ENCODE results near the gene BPI.

DNA sequence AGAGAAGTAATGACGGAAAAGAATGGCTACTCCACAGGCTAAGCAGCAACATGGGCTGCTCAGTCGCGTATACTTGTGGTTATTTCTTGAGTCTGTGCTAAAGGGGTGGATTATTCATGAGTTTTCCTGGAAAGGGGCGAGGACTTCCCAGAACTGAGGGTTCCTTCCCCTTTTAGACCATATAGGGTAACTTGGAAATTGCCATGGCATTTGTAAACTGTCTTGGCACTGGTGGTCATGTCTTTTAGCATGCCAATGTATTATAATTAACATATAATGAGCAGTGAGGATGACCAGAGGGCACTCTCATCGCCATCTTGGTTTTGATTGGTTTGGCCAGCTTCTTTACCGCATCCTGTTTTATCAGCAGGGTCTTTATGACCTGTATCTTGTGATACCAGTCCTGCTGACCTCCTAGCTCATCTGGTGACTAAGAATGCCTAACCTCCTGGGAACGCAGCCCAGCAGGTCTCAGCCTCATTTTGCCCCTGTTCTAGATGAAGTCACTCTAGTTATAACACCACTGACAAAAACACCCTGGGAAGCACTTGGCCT is 53.8 kb downstream of the BPI start:
- no peak for TF ChIP-seq CTCF (IDR thresholded peaks at IDR 0.05)
- TF ChIP-seq POLR2A (IDR thresholded peaks at IDR 0.05): no peak
- no peak for TF ChIP-seq POLR2AphosphoS5 (IDR thresholded peaks at IDR 0.05)
